ENCODE measurements around the gene SCP2. TPM values are rescaled to one million over a fixed set of nuclear protein-coding genes. Genes with fewer than 3 reads are reported as not detected.

Gene SCP2
- total and polyA plus RNA-seq, 9 donors, result 58.4 to 161 (median 105) TPM

DNA sequence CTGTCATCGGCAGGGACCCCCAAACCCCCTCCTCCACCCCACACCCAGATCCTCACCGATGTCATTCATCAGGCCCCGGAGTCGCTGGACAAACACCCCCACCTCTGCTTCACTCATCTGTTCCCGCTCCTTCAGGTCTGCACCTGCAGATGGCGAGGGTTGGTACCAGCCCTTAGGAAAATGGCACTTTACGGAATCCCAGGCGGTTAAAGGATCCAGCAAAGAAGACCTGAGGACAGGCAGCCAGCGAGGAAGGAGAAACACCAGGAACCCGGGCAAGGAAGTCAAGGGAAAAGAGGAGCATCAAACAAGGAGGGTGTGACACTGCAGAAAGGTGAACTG lies 19.3 kb upstream of the SCP2 start:
- Histone ChIP-seq H3K36me3 (no peaks in the 10 kb centered on the region), H3K9me3 (no peaks in the 10 kb centered on the region), H3K4me1 (ENCODE audit: insufficient read depth) (no peaks in the 10 kb centered on the region), H3K27me3 (no peaks in the 10 kb centered on the region), H3K4me3 (no peak overlapping the region), H3K27ac (no peak overlapping the region)
- DNase-seq, result no peak
- TF ChIP-seq EP300 (IDR thresholded peaks at IDR 0.05) (no peak), POLR2A (IDR thresholded peaks at IDR 0.05) (no peak), CTCF (IDR thresholded peaks at IDR 0.05) (no peak)
- 86 to 90% (median 90%) methylated on average over 10 of the region's 10 CpGs for whole genome bisulfite sequencing, 3 donors
- intact Hi-C loops (cut with DNase I), result loop anchor here in 1 of 4 donors (10.0 kb wide), 1 partner anchor 277 kb away; no protein-coding TSS in a partner anchor

DNA sequence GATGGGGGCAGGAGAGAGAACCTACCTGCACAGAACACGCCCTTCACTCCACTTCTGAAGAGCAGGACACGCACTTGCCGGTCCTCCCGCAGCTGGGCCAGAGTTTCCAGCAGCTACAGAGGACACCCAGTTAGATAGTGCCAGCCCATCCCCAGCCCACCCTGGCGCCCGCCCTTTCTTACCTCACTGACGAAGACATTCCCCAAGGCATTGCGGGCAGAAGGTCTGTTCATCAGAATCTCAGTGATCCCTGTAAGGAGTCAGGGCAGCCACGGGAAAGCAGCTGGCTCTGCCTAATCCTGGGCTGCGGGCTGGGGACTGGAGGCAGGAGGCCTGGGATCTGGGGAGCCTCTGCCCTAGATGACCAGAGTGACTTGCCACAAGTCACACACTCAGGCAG lies 15.5 kb upstream of the SCP2 start:
- intact Hi-C loops (cut with DNase I), result no loop called here
- Histone ChIP-seq H3K4me3 (no peak overlapping the region), H3K27me3 (no peaks in the 10 kb centered on the region), H3K36me3 (no peaks in the 10 kb centered on the region), H3K4me1 (ENCODE audit: insufficient read depth) (peaks cover 9% of the 10 kb centered on the region), H3K27ac (no peak overlapping the region), H3K9me3 (no peaks in the 10 kb centered on the region)
- no peak for DNase-seq
- 93 to 97% (median 96%) methylated on average over 10 of the region's 10 CpGs for WGBS, 3 donors
- no peak for TF ChIP-seq EP300 (IDR thresholded peaks at IDR 0.05)
- TF ChIP-seq POLR2A (IDR thresholded peaks at IDR 0.05), result no peak
- no peak for TF ChIP-seq CTCF (IDR thresholded peaks at IDR 0.05)

- TF ChIP-seq EP300 (IDR thresholded peaks at IDR 0.05) (no peak), POLR2A (IDR thresholded peaks at IDR 0.05) (no peak), CTCF (IDR thresholded peaks at IDR 0.05) (no peak)
- no peaks in the 10 kb centered on the region for H3K36me3 ChIP-seq
- no peaks in the 10 kb centered on the region for H3K9me3 ChIP-seq
- H3K4me1 ChIP-seq (ENCODE audit: insufficient read depth), result peaks cover 19% of the 10 kb centered on the region
- WGBS, 3 donors, result 81 to 89% (median 89%) methylated on average over 3 of the region's 3 CpGs
- no peak overlapping the region for H3K4me3 ChIP-seq
- no peaks in the 10 kb centered on the region for H3K27me3 ChIP-seq
- intact Hi-C loops (cut with DNase I), result no loop called here
- no peak overlapping the region for H3K27ac ChIP-seq
- DNase-seq, result no peak
These were observed 14.1 kb upstream of the SCP2 start for GRCh38 chr1:52913014-52913413.

DNA sequence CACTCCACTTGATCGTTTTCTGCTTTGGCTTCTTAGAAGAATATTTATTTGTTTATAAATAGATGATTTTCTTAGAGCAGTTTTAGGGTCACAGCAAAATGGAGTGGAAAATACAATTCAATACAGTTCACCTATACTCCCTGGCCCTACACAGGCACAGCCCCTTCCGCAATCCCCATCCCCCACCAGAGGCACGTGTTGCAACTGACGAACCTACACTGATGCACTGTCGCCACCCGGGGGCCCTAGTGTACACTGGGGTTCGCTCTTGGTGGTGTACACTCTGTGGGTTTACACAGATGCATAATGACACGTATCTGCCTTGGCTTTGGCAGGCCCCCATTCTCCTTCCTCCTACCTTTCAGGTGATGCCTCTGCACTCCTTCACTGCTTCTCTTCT lies 13.5 kb upstream of the SCP2 start:
- H3K9me3 ChIP-seq, result no peaks in the 10 kb centered on the region
- no peak overlapping the region for H3K27ac ChIP-seq
- H3K4me1 ChIP-seq (ENCODE audit: insufficient read depth), result peaks cover 19% of the 10 kb centered on the region
- H3K4me3 ChIP-seq, result no peak overlapping the region
- intact Hi-C loops (cut with DNase I), result no loop called here
- no peaks in the 10 kb centered on the region for H3K36me3 ChIP-seq
- WGBS, 3 donors, result 73 to 77% (median 76%) methylated on average over 8 of the region's 8 CpGs
- H3K27me3 ChIP-seq, result no peaks in the 10 kb centered on the region
- DNase-seq, result no peak
- TF ChIP-seq CTCF (IDR thresholded peaks at IDR 0.05), result no peak
- TF ChIP-seq POLR2A (IDR thresholded peaks at IDR 0.05), result no peak
- TF ChIP-seq EP300 (IDR thresholded peaks at IDR 0.05), result no peak

DNA sequence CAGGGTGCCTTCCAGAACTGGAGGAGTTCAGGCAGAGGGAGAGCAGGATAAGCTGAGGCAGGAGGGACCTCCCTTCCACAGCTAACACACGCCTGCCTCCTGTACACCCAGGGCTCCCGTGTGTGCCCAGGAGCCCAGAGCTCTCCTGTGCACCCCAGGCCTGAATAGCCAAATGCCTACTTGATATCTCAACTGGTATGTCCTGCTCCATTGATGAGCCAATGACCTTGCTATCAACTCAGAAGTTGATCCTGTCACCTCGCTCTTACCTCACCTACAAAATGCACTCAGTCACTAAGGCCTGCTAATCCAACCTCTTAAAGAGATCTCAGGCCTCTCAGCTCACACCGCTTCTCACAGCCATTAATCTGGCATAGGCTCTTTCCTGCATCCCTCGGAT lies 12.6 kb upstream of the SCP2 start:
- no peak for TF ChIP-seq CTCF (IDR thresholded peaks at IDR 0.05)
- TF ChIP-seq POLR2A (IDR thresholded peaks at IDR 0.05), result no peak
- no peak for TF ChIP-seq EP300 (IDR thresholded peaks at IDR 0.05)
- no peak for DNase-seq
- peaks cover 24% of the 10 kb centered on the region for H3K4me1 ChIP-seq (ENCODE audit: insufficient read depth)
- 89 to 93% (median 93%) methylated on average over 5 of the region's 5 CpGs for WGBS, 3 donors
- H3K36me3 ChIP-seq, result no peaks in the 10 kb centered on the region
- H3K9me3 ChIP-seq, result no peaks in the 10 kb centered on the region
- intact Hi-C loops (cut with DNase I), result no loop called here
- H3K27me3 ChIP-seq, result no peaks in the 10 kb centered on the region
- H3K4me3 ChIP-seq, result no peak overlapping the region
- H3K27ac ChIP-seq, result no peak overlapping the region
